PC-3 (cell line): Measurements from ENCODE around the gene GRIP1.

Experiments
- EZH2 ChIP-seq: fragments of 300-600 bp; sonication (generic); IDR thresholded peaks from one replicate; pipeline ENCODE4 v1.6.1; 2017; ENCODE audit warnings: antibody characterized with exemption, mild to moderate bottlenecking, low read length; ENCODE audit not compliant: unreplicated experiment
- TF ChIP-seq, protein P1 (sequence below): fragments of 300-600 bp; sonication (generic); conservative IDR thresholded peaks from 2 replicates; pipeline ENCODE4 v1.5.1; 2017; ENCODE audit warnings: antibody characterized with exemption, low read depth, mild to moderate bottlenecking, low read length

DNA sequence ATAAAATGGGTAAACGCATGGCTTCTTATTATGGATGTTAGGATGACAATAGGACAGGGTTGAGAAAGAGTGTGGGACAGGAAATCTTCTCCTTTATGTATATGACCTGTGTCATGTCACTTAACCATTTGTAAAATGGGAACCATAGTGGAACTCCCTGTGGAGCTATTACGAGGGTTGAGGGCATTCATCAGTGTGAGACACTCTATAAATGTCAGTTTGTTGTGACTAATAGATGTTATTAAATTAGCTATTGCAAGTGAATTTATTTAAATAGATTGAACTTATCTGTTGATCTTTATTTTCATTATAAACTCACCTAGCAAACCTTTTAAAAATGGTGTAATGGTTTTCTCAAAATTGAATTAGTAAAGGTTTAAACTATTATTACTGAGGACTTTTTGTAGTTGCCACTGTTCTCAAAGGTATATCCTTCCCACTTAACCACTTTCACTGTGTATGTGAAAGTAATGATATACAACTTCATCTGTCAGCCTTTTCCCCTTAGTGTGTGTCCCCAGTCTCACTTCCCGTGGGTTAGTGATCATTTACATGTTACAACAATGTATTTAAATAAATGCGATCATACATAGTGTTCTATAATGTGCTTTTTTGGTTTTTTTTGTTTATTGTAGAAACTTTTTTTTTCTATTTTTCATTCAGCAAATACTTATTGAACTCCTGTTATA lies 359.5 kb downstream of the GRIP1 start:
- TF ChIP-seq EZH2 = no peak
- TF ChIP-seq, protein P1, sequence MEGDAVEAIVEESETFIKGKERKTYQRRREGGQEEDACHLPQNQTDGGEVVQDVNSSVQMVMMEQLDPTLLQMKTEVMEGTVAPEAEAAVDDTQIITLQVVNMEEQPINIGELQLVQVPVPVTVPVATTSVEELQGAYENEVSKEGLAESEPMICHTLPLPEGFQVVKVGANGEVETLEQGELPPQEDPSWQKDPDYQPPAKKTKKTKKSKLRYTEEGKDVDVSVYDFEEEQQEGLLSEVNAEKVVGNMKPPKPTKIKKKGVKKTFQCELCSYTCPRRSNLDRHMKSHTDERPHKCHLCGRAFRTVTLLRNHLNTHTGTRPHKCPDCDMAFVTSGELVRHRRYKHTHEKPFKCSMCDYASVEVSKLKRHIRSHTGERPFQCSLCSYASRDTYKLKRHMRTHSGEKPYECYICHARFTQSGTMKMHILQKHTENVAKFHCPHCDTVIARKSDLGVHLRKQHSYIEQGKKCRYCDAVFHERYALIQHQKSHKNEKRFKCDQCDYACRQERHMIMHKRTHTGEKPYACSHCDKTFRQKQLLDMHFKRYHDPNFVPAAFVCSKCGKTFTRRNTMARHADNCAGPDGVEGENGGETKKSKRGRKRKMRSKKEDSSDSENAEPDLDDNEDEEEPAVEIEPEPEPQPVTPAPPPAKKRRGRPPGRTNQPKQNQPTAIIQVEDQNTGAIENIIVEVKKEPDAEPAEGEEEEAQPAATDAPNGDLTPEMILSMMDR = no peak
